GM23338 (cell line): ENCODE data around the gene INO80E. TPM values are rescaled to one million over a fixed set of nuclear protein-coding genes. Genes with fewer than 3 reads are reported as not detected.
"Not testable (repeated sequence)": the region's sequence is repeated elsewhere in the genome, so short reads cannot be mapped to it uniquely, and the experiment has no call there.

Source experiments
- ATAC-seq: fragments of 200-7000 bp; cut with Tn5 transposase; 3 replicates; pipeline ENCODE4 v1.9.1; 2020
- DNase-seq: peaks from one replicate; pipeline ENCODE4 v3.0.0-alpha.2; 2015; ENCODE audit warnings: low spot score
- H2AFZ ChIP-seq: fragments of 200-600 bp; sonication (generic); 2 replicates; pipeline ENCODE4 v1.8.0; 2016; ENCODE audit warnings: antibody characterized with exemption, mild to moderate bottlenecking, moderate library complexity
- H3F3A ChIP-seq: fragments of 200-600 bp; sonication (generic); replicated peaks from 2 replicates; pipeline ENCODE4 v1.8.0; 2017; ENCODE audit warnings: antibody characterized with exemption, mixed run types, low read depth
- H3K27ac ChIP-seq: fragments of 200-600 bp; sonication (generic); 2 replicates; pipeline ENCODE4 v1.6.1; 2016; ENCODE audit warnings: low read depth
- H3K27me3 ChIP-seq: fragments of 200-600 bp; sonication (generic); 2 replicates; pipeline ENCODE4 v1.8.0; 2016; ENCODE audit warnings: mild to moderate bottlenecking, mixed run types, moderate library complexity; ENCODE audit not compliant: insufficient read depth
- H3K36me3 ChIP-seq: fragments of 200-600 bp; sonication (generic); 2 replicates; pipeline ENCODE4 v1.8.0; 2016; ENCODE audit warnings: mild to moderate bottlenecking; ENCODE audit not compliant: insufficient read depth
- H3K4me1 ChIP-seq: fragments of 200-600 bp; sonication (generic); 2 replicates; pipeline ENCODE4 v1.8.0; 2016; ENCODE audit warnings: mild to moderate bottlenecking, moderate library complexity; ENCODE audit not compliant: insufficient read depth
- H3K4me2 ChIP-seq: fragments of 200-600 bp; sonication (generic); 2 replicates; pipeline ENCODE4 v1.7.1; 2017; ENCODE audit warnings: mixed run types
- H3K4me3 ChIP-seq: fragments of 200-600 bp; sonication (generic); 2 replicates; pipeline ENCODE4 v1.6.1; 2016; ENCODE audit warnings: mixed run types
- H3K79me2 ChIP-seq: fragments of 200-600 bp; sonication (generic); replicated peaks from 2 replicates; pipeline ENCODE4 v1.8.0; 2017; ENCODE audit warnings: mild to moderate bottlenecking; ENCODE audit not compliant: insufficient read depth
- H3K9me2 ChIP-seq: fragments of 200-600 bp; sonication (generic); 2 replicates; pipeline ENCODE4 v1.8.0; 2017; ENCODE audit not compliant: insufficient read depth
- H4K20me1 ChIP-seq: fragments of 200-600 bp; sonication (generic); replicated peaks from 2 replicates; pipeline ENCODE4 v1.8.0; 2017; ENCODE audit warnings: mild to moderate bottlenecking; ENCODE audit not compliant: insufficient read depth
- H3K27ac Mint-ChIP-seq: 2 replicates; pipeline ENCODE4 v1.8.0; 2020; ENCODE audit warnings: inconsistent platforms, mild to moderate bottlenecking, moderate library complexity, mixed read lengths
- H3K27me3 Mint-ChIP-seq: 3 replicates; pipeline ENCODE4 v1.8.0; 2022; ENCODE audit warnings: low read depth, mild to moderate bottlenecking, moderate library complexity, mixed read lengths, inconsistent platforms; ENCODE audit not compliant: insufficient read depth, poor library complexity
- H3K36me3 Mint-ChIP-seq: 3 replicates; pipeline ENCODE4 v1.8.0; 2021; ENCODE audit warnings: low read depth, mild to moderate bottlenecking, inconsistent platforms, moderate library complexity, mixed read lengths
- H3K4me1 Mint-ChIP-seq: 3 replicates; pipeline ENCODE4 v1.8.0; 2020; ENCODE audit warnings: mild to moderate bottlenecking, inconsistent platforms, mixed read lengths
- H3K4me3 Mint-ChIP-seq: 3 replicates; pipeline ENCODE4 v1.8.0; 2021; ENCODE audit warnings: moderate library complexity, mild to moderate bottlenecking, inconsistent platforms, mixed read lengths
- H3K9me3 Mint-ChIP-seq: 3 replicates; pipeline ENCODE4 v1.8.0; 2020; ENCODE audit warnings: moderate library complexity, mild to moderate bottlenecking, inconsistent platforms, mixed read lengths
- CTCF ChIP-seq, 2 experiments: fragments of 200-600 bp in 1 of 2; sonication (generic) in 1 of 2; conservative IDR thresholded peaks; 2 replicates each; pipeline versions ENCODE4 v1.5.1 to v1.6.1; 2016 to 2017; ENCODE audit warnings: antibody characterized with exemption in 2 of 2, low read depth in 2 of 2, mild to moderate bottlenecking in 2 of 2, moderate library complexity in 1 of 2
- ETS1 ChIP-seq: IDR thresholded peaks from 2 replicates; pipeline ENCODE4 v1.6.1; 2016; ENCODE audit warnings: antibody characterized with exemption
- EZH2 ChIP-seq: fragments of 200-600 bp; sonication (generic); IDR thresholded peaks from one replicate; pipeline ENCODE4 v1.8.0; 2017; ENCODE audit warnings: antibody characterized with exemption, mild to moderate bottlenecking, low read depth; ENCODE audit not compliant: unreplicated experiment
- NANOG ChIP-seq: IDR thresholded peaks from 2 replicates; pipeline ENCODE4 v1.6.1; 2016; ENCODE audit warnings: antibody characterized with exemption, borderline replicate concordance
- POLR2AphosphoS5 ChIP-seq: IDR thresholded peaks from 2 replicates; pipeline ENCODE4 v1.6.1; 2016; ENCODE audit warnings: antibody characterized with exemption, low read depth
- STAT1 ChIP-seq: IDR thresholded peaks from one replicate; pipeline ENCODE4 v1.6.1; 2016; ENCODE audit warnings: antibody characterized with exemption; ENCODE audit not compliant: unreplicated experiment
- ZNF114 ChIP-seq: fragments of 250-450 bp; sonication (Bioruptor Pico); IDR thresholded peaks from 2 replicates; pipeline ENCODE4 v1.5.0; 2020; ENCODE audit warnings: mild to moderate bottlenecking, moderate library complexity
- ZNF462 ChIP-seq: fragments of 250-450 bp; sonication (Bioruptor Pico); IDR thresholded peaks from 2 replicates; pipeline ENCODE4 v1.5.0; 2020; ENCODE audit warnings: mild to moderate bottlenecking, moderate library complexity
- polyA plus RNA-seq: library from polyadenylated mRNA; unstranded; fragments of >200 nt; fragmentation: Nextera tagmentation; extraction: Ambion mirVana; gene quantifications from 2 replicates; pipeline ENCODE4 v1.2.1, GENCODE V29; 2016
- total RNA-seq: library from RNA; depleted of rRNA; stranded (reverse); fragments of >200 nt; shearing (Covaris generic); gene quantifications from 2 replicates; pipeline ENCODE4 v1.2.3, GENCODE V29; 2014

The INO80E gene
- total and polyA plus RNA-seq, 2 experiments from 2014 or later = 66.0 to 71.0 TPM

GRCh38 chr16:30033270-30033669 is 37.2 kb downstream of the INO80E start (continued):
- TF ChIP-seq ETS1 (no peak), STAT1 (no peak), CTCF (conservative IDR thresholded peaks at IDR 0.05; ENCODE audit: low read depth in 2 of 2) (no peak), POLR2AphosphoS5 (no peak)

GRCh38 chr16:30040221-30040620 is 44.2 kb downstream of the INO80E start:
- H2AFZ ChIP-seq = no peak overlapping the region
- no peak for ATAC-seq
- H3K4me2 ChIP-seq = no peak overlapping the region
- Mint-ChIP-seq H3K4me3 (no peak overlapping the region), H3K27me3 (peaks cover 10% of the 10 kb centered on the region), H3K27ac (no peak overlapping the region), H3K36me3 (no peaks in the 10 kb centered on the region), H3K4me1 (no peaks in the 10 kb centered on the region), H3K9me3 (peaks cover 3% of the 10 kb centered on the region; the same call in 1 of the 3 replicates)
- H3K27me3 ChIP-seq = peaks cover 7% of the 10 kb centered on the region; the same call in 1 of the 2 replicates
- no peak overlapping the region for H3K4me3 ChIP-seq
- TF ChIP-seq ZNF462 (CRISPR knock-in tag) (no peak), NANOG (no peak), EZH2 (no peak), ZNF114 (CRISPR knock-in tag) (no peak), ETS1 (no peak), POLR2AphosphoS5 (no peak)
- no peak for DNase-seq
- no peaks in the 10 kb centered on the region for H3K36me3 ChIP-seq
- H4K20me1 ChIP-seq = no peaks in the 10 kb centered on the region
- H3K9me2 ChIP-seq = no peaks in the 10 kb centered on the region
- H3K79me2 ChIP-seq = no peaks in the 10 kb centered on the region
- 0 out of 2 replicates have a peak, but pooled peaks cover 3% of the 10 kb centered on the region for H3F3A ChIP-seq
- no peak overlapping the region for H3K27ac ChIP-seq
- H3K4me1 ChIP-seq = no peaks in the 10 kb centered on the region

- H3K4me3 Mint-ChIP-seq, H4K20me1 ChIP-seq, H3K4me1 Mint-ChIP-seq, H3K79me2 ChIP-seq, DNase-seq, H3K27ac Mint-ChIP-seq, H3K27ac ChIP-seq, H3K4me1 ChIP-seq, ATAC-seq, H3K4me2 ChIP-seq, H3K36me3 Mint-ChIP-seq, H3K9me2 ChIP-seq, H3F3A ChIP-seq, H3K27me3 Mint-ChIP-seq, H3K9me3 Mint-ChIP-seq, H3K36me3 ChIP-seq, H2AFZ ChIP-seq, H3K27me3 ChIP-seq, H3K4me3 ChIP-seq: not testable (repeated sequence)
These were observed 44.6 kb downstream of the INO80E start for GRCh38 chr16:30040690-30041089.
